ENCODE measurements around the gene PNMA8A.

- TF ChIP-seq, protein P1, sequence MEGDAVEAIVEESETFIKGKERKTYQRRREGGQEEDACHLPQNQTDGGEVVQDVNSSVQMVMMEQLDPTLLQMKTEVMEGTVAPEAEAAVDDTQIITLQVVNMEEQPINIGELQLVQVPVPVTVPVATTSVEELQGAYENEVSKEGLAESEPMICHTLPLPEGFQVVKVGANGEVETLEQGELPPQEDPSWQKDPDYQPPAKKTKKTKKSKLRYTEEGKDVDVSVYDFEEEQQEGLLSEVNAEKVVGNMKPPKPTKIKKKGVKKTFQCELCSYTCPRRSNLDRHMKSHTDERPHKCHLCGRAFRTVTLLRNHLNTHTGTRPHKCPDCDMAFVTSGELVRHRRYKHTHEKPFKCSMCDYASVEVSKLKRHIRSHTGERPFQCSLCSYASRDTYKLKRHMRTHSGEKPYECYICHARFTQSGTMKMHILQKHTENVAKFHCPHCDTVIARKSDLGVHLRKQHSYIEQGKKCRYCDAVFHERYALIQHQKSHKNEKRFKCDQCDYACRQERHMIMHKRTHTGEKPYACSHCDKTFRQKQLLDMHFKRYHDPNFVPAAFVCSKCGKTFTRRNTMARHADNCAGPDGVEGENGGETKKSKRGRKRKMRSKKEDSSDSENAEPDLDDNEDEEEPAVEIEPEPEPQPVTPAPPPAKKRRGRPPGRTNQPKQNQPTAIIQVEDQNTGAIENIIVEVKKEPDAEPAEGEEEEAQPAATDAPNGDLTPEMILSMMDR (IDR thresholded peaks at IDR 0.05; ENCODE audit: low read depth, low read length): no peak
- no peak for TF ChIP-seq EZH2phosphoT487 (IDR thresholded peaks at IDR 0.05; ENCODE audit: low read depth)
Observed at GRCh38 chr19:46448601-46449000, 22.8 kb downstream of the PNMA8A start.

All from OCI-LY3 (cell line).